CD4-positive, alpha-beta T cell treated with Interleukin-2 at 100 ng/mL for 4 hours (primary cell): Measurements from ENCODE around the gene CCT6A.
"Not testable (repeated sequence)": the region's sequence is repeated elsewhere in the genome, so short reads cannot be mapped to it uniquely, and the experiment has no call there.

Source experiments
- DNase-seq: peaks from one replicate; pipeline ENCODE4 v3.0.0-alpha.2; 2020; ENCODE audit warnings: low spot score

The CCT6A gene

DNA sequence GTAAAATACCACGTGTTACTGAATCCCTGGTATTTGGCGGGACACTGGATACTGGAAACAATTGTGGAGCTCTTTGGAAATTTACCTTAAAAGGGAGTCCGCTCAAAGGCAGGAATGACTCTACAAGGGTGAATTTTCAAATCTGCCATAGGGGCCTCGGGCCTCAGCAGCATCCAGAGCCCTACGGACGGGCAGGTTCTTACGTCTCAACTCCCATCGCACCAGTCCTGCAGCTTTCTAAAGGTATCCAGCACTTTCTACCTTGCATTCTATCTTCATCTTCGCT lies 569 bp upstream of the CCT6A start:
- DNase-seq = no peak

DNA sequence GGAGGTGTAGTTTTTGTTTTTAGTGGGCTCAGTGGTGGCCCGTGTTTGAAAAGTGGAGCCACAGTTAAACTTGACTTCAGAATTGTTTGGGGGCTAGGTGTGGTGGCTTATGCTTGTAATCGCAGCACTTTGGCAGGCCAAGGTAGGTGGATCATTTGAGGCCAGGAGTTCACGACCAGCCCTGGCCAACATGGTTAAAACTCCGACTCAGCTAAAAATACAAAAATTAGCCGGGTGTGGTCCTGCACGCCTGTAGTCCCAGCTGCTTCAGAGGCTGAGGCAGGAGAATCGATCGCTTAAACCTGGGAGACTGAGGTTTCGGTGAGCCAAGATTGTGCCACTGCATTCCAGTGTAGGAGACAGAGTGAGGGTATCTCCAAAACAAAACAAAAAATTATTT lies 1.8 kb downstream of the CCT6A start:
- no peak for DNase-seq

DNA sequence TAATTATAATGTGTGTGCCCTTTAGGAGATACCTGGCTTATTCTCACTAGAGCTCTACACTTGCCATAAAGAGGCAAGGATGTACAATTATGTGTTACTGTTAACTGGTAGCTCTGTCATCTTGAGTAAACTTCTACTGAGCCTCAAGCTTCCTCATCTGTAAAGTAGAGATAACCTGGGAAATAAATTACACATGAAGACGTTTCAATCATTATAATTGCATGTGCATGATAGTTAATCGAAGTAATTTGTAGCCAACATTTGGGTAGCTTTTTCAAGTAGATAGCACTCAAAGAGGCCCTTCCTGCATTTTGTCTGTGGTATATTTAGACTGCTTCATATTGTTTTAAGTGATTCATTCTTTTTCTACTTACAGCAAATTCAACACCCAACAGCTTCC lies 2.4 kb downstream of the CCT6A start:
- DNase-seq = no peak

DNA sequence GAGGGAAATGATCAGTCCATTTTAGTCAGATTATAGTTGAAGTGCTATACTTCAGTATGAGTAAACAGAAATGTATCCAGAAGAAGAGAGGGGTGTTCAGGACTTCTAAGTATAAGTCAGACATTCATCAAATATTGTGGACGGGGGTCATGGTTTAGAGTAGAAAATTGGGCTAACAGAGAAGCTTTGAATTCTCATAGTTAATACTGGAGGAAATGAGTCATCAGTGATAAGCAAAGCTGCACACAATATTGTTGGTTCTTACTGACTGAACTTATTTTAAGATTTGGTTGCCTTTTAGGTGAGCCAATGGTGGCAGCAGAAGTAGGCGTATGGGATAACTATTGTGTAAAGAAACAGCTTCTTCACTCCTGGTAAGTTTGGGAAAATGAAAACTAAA lies 10.8 kb downstream of the CCT6A start:
- DNase-seq = peak; percentile 20

DNA sequence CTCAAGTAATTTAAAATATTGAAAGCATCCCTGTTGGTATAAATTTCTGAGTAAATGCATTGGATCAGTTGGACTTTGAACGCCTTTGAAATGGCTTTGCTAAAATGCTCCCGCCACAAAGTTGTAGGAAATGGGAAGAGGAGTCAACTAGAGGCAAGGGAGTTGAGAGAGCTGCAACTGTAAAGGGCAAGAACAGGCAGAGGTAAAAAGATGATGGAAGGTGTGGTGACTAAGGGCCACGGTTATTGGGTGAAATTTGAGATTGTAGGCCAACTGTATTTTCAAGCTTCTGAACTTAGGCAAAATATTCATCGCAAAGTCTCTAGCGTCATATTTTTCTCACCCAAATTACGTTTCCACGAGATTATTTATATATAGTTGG lies 11.9 kb downstream of the CCT6A start:
- no peak for DNase-seq

DNA sequence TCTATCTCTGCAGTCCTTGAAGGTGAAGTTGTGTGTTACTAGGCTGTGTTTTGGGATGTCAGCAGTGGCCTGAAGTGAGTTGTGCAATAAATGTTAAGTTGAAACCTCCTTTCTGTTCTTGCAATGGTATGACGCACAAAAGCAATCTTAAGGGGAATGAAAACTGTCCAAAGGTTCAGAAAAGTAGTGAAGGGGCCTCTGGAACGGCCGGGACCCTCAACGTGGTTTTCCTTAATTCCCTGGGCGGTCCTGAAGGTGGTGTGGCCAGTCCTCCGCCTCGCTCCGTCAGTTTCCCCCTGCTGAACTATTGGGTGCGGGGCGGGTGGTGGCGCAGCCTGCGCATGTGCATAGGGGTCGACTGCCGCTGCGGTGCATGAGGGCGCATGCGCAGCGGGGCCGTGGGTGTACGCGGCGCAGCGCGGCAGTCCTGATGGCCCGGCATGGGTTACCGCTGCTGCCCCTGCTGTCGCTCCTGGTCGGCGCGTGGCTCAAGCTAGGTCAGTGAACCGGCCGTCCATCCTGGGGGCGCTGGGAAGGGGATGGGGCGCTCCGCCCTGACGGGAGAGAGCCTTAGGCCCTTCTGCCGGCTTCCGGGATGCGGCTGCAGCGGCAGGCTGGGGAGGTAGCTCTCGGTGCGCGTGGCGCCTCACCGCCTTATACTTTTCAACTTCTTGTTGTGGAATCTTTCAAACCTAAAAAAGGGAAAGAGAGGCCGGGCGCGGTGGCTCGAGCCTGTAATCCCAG lies 12.5 kb downstream of the CCT6A start, which contains the start of gene SUMF2:
Gene SUMF2, plus strand, starts transcription at position 405 of the 744 bp plus-strand sequence. Its CDS starts 26 bp downstream, at position 431.
- DNase-seq = peak; percentile 88

DNA sequence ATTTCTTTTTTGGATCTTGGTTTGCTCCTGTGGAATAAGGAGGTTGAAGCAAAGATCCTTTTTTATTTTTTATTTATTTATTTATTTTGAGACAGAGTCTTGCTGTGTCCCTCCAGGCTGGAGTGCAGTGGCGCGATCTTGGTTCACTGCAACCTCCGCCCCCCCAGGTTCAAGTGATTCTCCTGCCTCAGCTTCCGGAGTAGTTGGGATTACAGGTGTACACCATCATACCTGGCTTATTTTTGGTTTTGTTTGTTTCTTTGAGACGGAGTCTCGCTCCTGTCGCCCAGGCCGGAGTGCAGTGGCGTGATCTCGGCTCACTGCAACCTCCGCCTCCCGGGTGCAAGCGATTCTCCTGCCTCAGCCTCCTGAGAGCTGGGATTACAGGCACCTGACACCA lies 14.8 kb downstream of the CCT6A start:
- DNase-seq = not testable (repeated sequence)

DNA sequence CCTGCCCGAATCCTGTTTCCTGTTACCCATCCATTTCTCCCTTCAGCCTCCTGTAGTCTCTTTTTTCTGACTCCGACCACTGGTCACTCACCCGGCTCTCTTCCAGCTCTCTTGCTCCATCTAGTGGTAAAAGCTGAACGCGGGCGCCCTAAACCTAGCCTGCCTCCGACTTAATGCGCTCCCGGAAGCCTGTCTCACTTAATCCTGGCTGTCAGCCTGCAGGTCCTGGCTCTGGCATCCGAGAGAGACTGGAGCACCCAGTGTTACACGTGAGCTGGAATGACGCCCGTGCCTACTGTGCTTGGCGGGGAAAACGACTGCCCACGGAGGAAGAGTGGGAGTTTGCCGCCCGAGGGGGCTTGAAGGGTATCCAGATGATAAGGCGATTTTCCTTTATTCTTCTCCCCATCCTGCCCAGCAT lies 22.8 kb downstream of the CCT6A start:
- DNase-seq = peak; percentile 76

DNA sequence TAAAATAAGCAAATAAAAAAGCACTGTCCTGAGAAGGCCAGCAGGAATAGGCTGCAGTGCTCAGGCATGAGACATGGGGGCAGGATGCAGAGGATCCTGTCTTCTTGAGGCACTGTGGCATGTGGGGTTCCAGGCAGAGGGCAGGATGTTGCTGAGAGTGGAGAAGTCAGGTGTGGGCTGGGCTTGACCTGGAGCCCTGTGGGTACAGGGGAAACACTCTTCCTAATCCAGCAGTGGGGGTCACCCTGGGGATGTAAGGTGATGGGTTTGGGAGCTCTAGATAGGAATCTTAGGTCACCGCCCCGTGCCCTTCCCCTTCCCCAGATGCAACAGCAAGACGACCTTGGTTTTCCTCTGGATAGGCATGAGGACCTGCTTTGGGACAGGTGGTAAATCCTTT lies 26.1 kb downstream of the CCT6A start:
- no peak for DNase-seq

DNA sequence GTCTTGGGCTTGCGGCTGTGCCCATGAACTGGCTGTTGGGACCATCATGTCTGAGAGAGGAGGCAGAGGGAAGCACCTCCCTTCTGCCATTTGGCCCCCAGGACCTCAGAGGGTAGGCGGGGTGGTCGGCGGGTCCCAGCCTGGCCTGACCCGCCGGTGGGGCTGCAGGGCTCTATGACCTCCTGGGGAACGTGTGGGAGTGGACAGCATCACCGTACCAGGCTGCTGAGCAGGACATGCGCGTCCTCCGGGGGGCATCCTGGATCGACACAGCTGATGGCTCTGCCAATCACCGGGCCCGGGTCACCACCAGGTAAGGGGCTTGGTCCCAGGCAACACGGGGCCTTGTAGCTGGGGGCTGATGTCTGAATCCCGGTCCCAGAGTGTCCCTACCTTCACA lies 26.6 kb downstream of the CCT6A start:
- DNase-seq = no peak

DNA sequence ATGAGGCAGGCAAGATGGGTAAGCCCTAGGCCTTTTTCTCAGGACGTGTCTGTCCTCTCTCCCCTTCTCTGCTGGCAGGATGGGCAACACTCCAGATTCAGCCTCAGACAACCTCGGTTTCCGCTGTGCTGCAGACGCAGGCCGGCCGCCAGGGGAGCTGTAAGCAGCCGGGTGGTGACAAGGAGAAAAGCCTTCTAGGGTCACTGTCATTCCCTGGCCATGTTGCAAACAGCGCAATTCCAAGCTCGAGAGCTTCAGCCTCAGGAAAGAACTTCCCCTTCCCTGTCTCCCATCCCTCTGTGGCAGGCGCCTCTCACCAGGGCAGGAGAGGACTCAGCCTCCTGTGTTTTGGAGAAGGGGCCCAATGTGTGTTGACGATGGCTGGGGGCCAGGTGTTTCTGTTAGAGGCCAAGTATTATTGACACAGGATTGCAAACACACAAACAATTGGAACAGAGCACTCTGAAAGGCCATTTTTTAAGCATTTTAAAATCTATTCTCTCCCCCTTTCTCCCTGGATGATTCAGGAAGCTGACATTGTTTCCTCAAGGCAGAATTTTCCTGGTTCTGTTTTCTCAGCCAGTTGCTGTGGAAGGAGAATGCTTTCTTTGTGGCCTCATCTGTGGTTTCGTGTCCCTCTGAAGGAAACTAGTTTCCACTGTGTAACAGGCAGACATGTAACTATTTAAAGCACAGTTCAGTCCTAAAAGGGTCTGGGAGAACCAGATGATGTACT lies 28.1 kb downstream of the CCT6A start:
- DNase-seq = no peak

DNA sequence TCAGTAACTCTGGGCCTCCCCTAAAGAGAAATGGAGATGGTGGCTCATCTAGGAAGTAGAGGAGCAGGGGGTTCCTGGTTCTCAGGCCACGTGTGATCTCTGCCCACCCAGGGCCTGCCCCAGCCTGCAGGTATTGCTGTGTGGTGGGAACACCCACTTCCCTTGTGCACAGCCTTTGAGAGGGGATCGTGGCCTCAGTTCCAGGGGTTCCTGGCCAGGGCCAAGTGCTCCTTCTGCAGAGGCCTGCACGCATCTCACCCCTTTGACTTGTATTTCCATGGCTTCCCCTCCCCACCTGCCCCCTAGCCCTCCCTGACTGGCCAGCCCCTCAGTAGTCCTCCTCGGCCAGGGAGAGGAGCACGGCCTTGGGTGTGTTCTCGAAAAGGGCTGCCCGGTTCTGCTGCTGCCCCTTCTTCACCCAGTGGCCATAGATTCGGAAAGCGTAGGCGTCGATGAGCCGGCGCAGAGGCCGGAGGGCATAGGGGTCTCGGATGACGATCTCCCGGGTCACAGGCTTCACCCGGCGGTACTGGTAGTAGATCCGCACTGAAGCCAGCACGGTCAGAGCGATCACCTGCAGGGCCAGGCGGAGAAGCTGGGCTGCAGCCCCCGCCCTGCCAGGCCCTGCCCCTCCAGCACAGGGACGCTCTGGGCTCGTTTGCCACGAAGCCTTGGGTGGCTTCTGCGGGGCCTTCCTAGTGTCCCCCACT lies 29.3 kb downstream of the CCT6A start:
- not testable (repeated sequence) for DNase-seq

DNA sequence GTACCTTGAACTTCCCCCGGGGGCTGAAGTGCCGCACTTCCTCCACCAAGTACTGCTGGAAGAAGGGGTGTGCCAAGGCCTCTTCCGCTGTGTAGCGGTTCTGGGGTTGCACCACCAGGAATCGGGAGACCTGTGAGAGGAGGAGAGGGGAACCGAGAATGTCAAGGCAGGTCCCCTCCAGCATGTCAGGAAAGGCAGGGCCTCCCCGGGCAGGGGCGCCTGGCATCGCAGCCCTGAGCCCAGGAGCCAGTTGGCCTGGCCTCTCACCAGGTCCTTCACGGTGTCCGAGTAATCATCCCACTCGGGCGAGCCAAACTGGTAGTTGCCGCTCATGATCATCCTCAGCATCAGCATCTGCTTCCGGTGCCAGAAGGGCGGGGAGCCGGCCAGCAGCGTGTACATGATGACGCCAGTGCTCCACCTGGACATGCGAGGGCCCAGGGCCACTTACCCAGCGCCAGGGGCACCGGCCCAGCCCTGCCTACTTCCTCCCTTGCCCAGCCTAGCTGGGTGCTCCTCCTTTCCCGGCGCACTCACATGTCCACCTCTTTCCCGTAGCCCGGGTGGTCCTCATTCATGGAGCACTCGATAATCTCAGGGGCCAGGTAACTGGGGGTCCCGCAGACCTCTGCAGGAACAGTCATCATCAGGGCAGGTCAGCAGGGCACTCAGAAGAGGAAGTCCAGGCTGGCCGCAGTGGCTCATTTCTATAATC lies 30.2 kb downstream of the CCT6A start:
- DNase-seq = no peak

DNA sequence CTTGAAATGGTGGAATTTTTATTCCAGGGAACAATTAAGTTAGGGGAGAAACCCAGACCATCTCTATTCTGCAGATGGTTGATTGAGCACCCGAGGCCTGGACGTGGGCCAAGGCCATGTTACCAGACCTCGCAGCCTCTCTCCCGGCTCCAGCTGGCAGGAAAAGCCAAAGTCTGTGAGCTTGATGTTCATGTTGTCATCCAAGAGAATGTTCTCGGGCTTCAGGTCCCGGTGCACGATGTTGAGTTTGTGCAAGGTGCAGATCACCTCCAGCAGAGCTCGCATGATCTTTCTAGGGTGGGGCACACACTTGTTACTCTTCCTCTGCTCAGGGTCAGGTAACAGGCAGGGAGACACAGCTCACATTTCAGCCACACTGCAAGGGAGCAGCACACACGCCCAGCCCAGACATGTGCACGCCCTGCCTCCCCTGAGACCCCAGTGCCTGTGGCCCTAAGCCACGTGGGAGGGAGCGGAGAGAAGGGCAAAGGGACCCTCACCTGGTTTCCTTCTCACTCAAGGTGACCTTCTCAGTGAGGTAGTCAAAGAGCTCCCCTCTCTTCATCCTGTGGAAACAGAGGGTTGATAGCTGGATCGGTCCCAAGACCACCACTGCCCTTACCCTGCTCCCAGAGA lies 31.7 kb downstream of the CCT6A start:
- no peak for DNase-seq

DNA sequence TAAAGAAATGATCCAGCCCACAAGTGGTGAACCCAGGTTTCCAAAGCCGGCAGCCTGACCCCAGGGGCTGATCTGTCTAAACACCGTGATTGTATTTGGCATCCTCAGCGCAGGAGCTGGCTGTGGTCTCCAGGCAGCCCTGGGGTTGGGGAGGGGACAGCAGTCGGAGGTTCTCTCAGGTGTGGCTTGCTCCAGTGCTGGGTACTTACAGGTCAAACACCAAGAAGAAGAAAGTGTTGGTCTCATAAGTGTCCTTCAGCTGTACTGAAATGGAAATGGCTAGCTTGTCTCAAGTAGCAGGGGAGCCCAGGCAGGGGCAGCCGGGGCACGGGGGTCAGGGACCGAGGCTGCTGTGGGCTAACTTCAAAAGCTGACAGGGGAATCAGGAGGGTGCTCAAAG lies 35.2 kb downstream of the CCT6A start:
- DNase-seq = no peak

DNA sequence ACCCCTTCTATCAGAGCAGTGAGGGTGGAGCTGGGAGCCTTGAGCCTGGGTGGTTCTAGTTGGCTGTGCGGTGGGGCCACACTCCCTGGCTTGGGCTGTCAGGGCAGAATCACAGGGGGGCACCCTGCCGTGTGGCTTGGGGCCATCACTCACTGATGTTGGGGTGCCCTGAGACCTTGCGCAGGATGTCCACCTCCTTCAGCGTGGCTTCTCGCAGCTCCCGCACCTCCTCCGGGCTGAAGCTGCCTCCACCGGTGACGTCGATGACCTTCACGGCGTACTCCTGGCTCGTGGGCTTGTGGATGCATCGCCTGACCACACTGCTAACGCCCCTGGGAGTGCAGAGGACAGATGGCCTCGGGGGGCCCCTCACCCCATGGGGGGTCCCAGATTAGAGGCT lies 35.9 kb downstream of the CCT6A start:
- DNase-seq = no peak

DNA sequence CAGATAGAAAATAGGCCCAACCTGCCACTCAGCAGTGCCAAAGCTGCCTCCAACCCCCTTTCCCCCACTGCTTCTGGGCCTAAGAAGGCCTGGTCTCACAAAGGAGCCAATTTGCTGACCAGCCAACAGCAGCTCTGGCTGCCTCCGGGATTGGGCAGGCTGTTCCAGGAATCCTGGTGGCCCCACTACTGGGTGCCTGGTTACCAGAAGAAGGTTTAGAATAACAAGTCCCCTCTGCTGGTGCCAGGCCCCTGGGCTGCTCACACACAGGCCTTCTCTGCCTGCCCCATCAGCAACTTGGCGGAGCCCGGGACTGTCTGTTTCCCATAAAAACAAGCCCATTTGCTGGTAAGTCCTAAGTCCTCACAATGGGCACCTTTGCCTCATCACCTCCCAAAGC lies 40.0 kb downstream of the CCT6A start:
- DNase-seq = no peak

DNA sequence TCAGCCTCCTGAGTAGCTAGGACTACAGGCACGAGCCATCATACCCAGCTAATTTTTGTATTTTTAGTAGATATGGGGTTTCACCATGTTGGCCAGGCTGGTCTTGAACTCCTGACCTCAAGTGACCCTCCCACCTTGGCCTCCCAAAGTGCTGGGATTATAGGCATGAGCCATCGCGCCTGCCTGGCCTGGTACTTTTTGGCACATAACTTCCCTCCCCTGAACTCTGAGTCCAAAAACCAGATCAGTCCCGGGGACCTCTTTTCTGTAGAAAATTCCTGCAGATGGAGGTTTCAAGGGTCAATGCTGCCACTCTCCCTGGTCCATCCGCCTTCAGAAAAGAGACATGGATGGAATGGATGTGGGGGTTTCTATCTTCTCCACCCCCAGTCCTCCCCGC lies 40.8 kb downstream of the CCT6A start:
- not testable (repeated sequence) for DNase-seq

DNA sequence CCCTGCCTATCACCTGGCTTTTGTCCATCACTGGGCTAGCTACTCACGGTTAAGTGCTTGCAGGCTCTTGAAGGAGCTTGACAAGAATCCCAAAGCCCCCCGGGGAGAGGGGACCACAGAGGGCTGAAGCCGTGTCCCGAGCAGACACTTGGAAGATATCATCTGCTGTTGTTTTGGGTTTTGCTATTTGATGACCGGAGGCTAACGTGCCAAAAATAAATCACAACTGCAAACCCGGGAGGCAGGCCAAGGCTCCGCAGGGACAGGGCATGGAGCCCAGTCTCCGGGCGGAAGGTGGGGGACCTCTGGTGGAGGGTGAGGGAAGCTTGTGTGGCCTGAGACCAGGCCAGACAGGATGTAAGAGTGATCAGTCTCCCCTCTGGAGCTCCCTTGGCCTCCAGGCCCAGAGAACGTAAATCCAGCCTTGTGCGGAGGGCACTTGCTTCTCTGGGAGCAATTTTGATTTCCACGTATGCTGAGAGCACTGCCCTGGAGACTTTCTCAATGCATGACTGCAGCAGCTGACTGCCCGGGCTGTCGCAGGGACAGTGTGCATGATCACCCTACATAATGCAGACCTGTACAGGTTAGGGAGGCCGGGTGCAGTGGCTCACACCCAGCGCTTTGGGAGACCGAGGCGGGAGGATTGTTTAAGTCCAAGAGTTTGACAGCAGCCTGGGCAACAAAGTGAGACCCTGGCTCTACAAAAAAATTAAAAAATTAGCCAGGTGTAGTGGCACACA lies 41.4 kb downstream of the CCT6A start, which contains the start of gene PHKG1:
Gene PHKG1, minus strand, starts transcription at position 164 of the 743 bp plus-strand sequence. CDS start 4,011 bp downstream, outside the sequence.
- no peak for DNase-seq

DNA sequence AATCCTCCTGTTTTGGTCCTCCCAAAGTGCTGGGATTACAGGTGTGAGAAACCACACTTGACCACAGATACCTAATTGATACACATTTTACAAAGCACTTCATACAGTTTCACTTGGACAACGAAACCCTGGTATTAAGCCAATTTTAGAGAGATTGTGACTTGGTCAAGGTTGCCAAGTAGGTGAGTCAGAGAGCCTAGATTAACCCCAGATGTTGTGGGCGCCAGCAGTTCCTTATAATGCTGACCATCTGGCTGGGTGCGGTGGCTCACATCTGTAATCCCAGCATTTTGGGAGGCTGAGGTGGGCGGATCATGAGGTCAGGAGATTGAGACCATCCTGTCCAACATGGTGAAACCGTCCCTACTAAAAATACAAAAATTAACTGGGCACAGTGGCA lies 46.1 kb downstream of the CCT6A start:
- DNase-seq = no peak
